Natural killer cell (primary cell): ENCODE data around the gene HUS1B. TPM values are rescaled to one million over a fixed set of nuclear protein-coding genes. Genes with fewer than 3 reads are reported as not detected.

Experiments
- ATAC-seq, 3 donors: fragments of 150-1000 bp in 2 of 3; fragments of 200-7000 bp in 1 of 3; cut with Tn5 transposase; 1 replicate in 1 of 3; 2 replicates in 2 of 3; pipeline ENCODE4 v1.10.0; 2021; ENCODE audit warnings: mild to moderate bottlenecking in 2 of 3, moderate library complexity in 2 of 3
- DNase-seq, 2 donors: peaks; one replicate each; pipeline versions ENCODE4 v3.0.0 to v3.0.0-alpha.2; 2013 to 2021; ENCODE audit warnings: mixed read lengths in 1 of 2
- H3K27ac ChIP-seq: one replicate; pipeline ENCODE4 v1.5.1; 2013; ENCODE audit warnings: mild to moderate bottlenecking, low read length
- H3K27me3 ChIP-seq: one replicate; pipeline ENCODE4 v1.6.1; 2013; ENCODE audit warnings: low read length; ENCODE audit not compliant: control insufficient read depth, insufficient read depth
- H3K36me3 ChIP-seq: one replicate; pipeline ENCODE4 v1.6.1; 2013; ENCODE audit warnings: low read length; ENCODE audit not compliant: control insufficient read depth, insufficient read depth
- H3K4me1 ChIP-seq: one replicate; pipeline ENCODE4 v1.6.1; 2013; ENCODE audit warnings: low read length; ENCODE audit not compliant: control insufficient read depth, insufficient read depth
- H3K4me3 ChIP-seq: one replicate; pipeline ENCODE4 v1.5.1; 2013; ENCODE audit warnings: low read length
- H3K9me3 ChIP-seq: one replicate; pipeline ENCODE4 v1.6.1; 2013; ENCODE audit warnings: low read length; ENCODE audit not compliant: control insufficient read depth, insufficient read depth
- H3K27ac Mint-ChIP-seq, 2 donors: one replicate each; pipeline ENCODE4 v1.8.0; 2022; ENCODE audit warnings: mild to moderate bottlenecking in 2 of 2, mixed read lengths in 2 of 2, moderate library complexity in 1 of 2
- H3K27me3 Mint-ChIP-seq, 2 donors: one replicate each; pipeline ENCODE4 v1.8.0; 2022; ENCODE audit warnings: low read depth in 2 of 2, mixed read lengths in 2 of 2
- H3K36me3 Mint-ChIP-seq: one replicate; pipeline ENCODE4 v1.8.0; 2022; ENCODE audit warnings: mixed read lengths
- H3K4me1 Mint-ChIP-seq, 2 donors: one replicate each; pipeline ENCODE4 v1.8.0; 2022; ENCODE audit warnings: mixed read lengths in 2 of 2
- H3K4me3 Mint-ChIP-seq: one replicate; pipeline ENCODE4 v1.8.0; 2022; ENCODE audit warnings: mild to moderate bottlenecking, moderate library complexity, mixed read lengths
- H3K9me3 Mint-ChIP-seq, 2 donors: one replicate each; pipeline ENCODE4 v1.8.0; 2022; ENCODE audit warnings: mixed read lengths in 2 of 2
- CTCF ChIP-seq: fragments of 200-600 bp; IDR thresholded peaks from one replicate; pipeline ENCODE4 v1.8.0; 2022; ENCODE audit warnings: antibody characterized with exemption
- WGBS: methylation state at CpG from one replicate; pipeline ENCODE4 v1.1.7; 2013; ENCODE audit warnings: missing lambda C conversion rate; ENCODE audit not compliant: insufficient coverage; 5-methylcytosine and 5-hydroxymethylcytosine counted together
- intact Hi-C: fragments of 100-400 bp; cut with micrococcal nuclease; formaldehyde crosslinking; loops from one replicate; pipeline ENCODE4 v1.14.2; 2022
- total RNA-seq, 4 donors: library from RNA; stranded (reverse); fragments of 120-200 nt in 1 of 4; gene quantifications; one replicate each; pipeline versions ENCODE4 v1.2.3 to v1.2.4, GENCODE V29; 2013 to 2022

The HUS1B gene
- total RNA-seq, 3 donors from 2014 or later (not counting 1 experiment from before 2014, with no cell fraction given): 1.5 to 3.4 (median 2.8) TPM

GRCh38 chr6:642805-643204, 14.1 kb downstream of the HUS1B start:
- peaks cover 43 to 49% of the 10 kb centered on the region in 2 donors for H3K4me1 Mint-ChIP-seq
- no peaks in the 10 kb centered on the region for H3K36me3 Mint-ChIP-seq
- H3K9me3 Mint-ChIP-seq: no peaks in the 10 kb centered on the region
- Histone ChIP-seq H3K9me3 (no peaks in the 10 kb centered on the region), H3K4me3 (no peak overlapping the region), H3K27me3 (no peaks in the 10 kb centered on the region), H3K27ac (no peak overlapping the region), H3K36me3 (no peaks in the 10 kb centered on the region), H3K4me1 (no peaks in the 10 kb centered on the region)
- H3K27me3 Mint-ChIP-seq: no peaks in the 10 kb centered on the region
- no peak for TF ChIP-seq CTCF
- intact Hi-C loops: no loop called here
- no peak overlapping the region for H3K27ac Mint-ChIP-seq
- no peak for DNase-seq
- no peak overlapping the region for H3K4me3 Mint-ChIP-seq
- no peak for ATAC-seq

- Histone ChIP-seq H3K9me3 (no peaks in the 10 kb centered on the region), H3K4me3 (no peak overlapping the region), H3K27ac (no peak overlapping the region), H3K4me1 (no peaks in the 10 kb centered on the region), H3K36me3 (peaks cover 9% of the 10 kb centered on the region), H3K27me3 (no peaks in the 10 kb centered on the region)
- Mint-ChIP-seq H3K4me3 (no peak overlapping the region), H3K4me1 (peaks cover 33 to 40% of the 10 kb centered on the region in 2 donors), H3K27ac (no peak overlapping the region), H3K36me3 (peaks cover 10% of the 10 kb centered on the region), H3K27me3 (no peaks in the 10 kb centered on the region), H3K9me3 (no peaks in the 10 kb centered on the region)
- intact Hi-C loops: no loop called here
- no peak for TF ChIP-seq CTCF
- DNase-seq (no peak), ATAC-seq (no peak)
- 97% methylated on average over 8 of the region's 8 CpGs for WGBS
These were observed 15.5 kb downstream of the HUS1B start for GRCh38 chr6:641225-641985.

GRCh38 chr6:636488-636887, 20.4 kb downstream of the HUS1B start:
- H3K36me3 Mint-ChIP-seq: peaks cover 15% of the 10 kb centered on the region
- H3K9me3 Mint-ChIP-seq: no peaks in the 10 kb centered on the region
- intact Hi-C loops: no loop called here
- DNase-seq (no peak), ATAC-seq (no peak)
- Histone ChIP-seq H3K36me3 (peaks cover 22% of the 10 kb centered on the region), H3K9me3 (no peaks in the 10 kb centered on the region), H3K27me3 (no peaks in the 10 kb centered on the region), H3K4me1 (no peaks in the 10 kb centered on the region), H3K27ac (no peak overlapping the region), H3K4me3 (no peak overlapping the region)
- 66% methylated on average over 5 of the region's 5 CpGs for WGBS
- no peak overlapping the region for H3K4me3 Mint-ChIP-seq
- peaks cover 16 to 18% of the 10 kb centered on the region in 2 donors for H3K4me1 Mint-ChIP-seq
- no peaks in the 10 kb centered on the region for H3K27me3 Mint-ChIP-seq
- no peak for TF ChIP-seq CTCF
- H3K27ac Mint-ChIP-seq: no peak overlapping the region

DNA sequence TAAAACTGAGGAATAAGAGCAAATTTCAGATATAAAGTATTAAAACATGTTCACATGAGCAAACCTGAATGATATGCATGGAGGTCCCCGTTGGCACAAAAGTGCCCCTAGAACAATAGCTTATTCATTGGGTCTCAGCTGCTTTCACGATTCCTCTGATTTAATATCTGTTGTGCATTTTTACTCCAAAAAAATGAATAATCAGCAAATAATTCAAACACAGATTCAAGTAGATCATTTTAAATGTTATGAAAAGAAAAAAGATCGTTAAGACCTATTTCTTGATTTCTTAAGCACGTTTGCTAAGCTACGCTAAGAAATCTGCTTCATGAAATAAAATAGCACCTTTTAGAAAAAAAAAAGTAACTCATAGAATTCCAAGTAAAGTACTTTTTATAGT, 21.7 kb downstream of the HUS1B start:
- WGBS: 98% methylated on average over 4 of the region's 5 CpGs
- Mint-ChIP-seq H3K27ac (no peak overlapping the region), H3K4me3 (no peak overlapping the region), H3K36me3 (peaks cover 15% of the 10 kb centered on the region), H3K9me3 (no peaks in the 10 kb centered on the region), H3K4me1 (peaks cover 8 to 11% of the 10 kb centered on the region in 2 donors), H3K27me3 (no peaks in the 10 kb centered on the region)
- intact Hi-C loops: no loop called here
- Histone ChIP-seq H3K4me1 (no peaks in the 10 kb centered on the region), H3K36me3 (peaks cover 22% of the 10 kb centered on the region), H3K27ac (no peak overlapping the region), H3K27me3 (no peaks in the 10 kb centered on the region), H3K4me3 (no peak overlapping the region), H3K9me3 (no peaks in the 10 kb centered on the region)
- DNase-seq: no peak
- TF ChIP-seq CTCF: no peak
- ATAC-seq: no peak
